Right lobe of liver (tissue), 6 donors: ENCODE results near the gene PPOX. TPM values are rescaled to one million over a fixed set of nuclear protein-coding genes. Genes with fewer than 3 reads are reported as not detected.

Experiments
- ATAC-seq, 4 donors: fragments of 200-7000 bp; cut with Tn5 transposase; one replicate each; pipeline ENCODE4 v1.9.1; 2020; ENCODE audit warnings: mild to moderate bottlenecking in 4 of 4, moderate library complexity in 4 of 4
- DNase-seq, 3 donors: peaks; one replicate each; pipeline ENCODE4 v3.0.0-alpha.2; 2020
- H3K27ac ChIP-seq, 3 donors: fragments of 200-600 bp; one replicate each; pipeline ENCODE4 v1.8.0; 2022
- H3K27me3 ChIP-seq, 2 donors: fragments of 200-600 bp; one replicate each; pipeline ENCODE4 v1.8.0; 2022
- H3K36me3 ChIP-seq, 4 donors: fragments of 200-600 bp; sonication (generic) in 1 of 4; one replicate each; pipeline versions ENCODE4 v1.5.1 to v1.8.0; 2017 to 2022; ENCODE audit warnings: control low read depth in 1 of 4
- H3K4me1 ChIP-seq, 4 donors: fragments of 200-600 bp; sonication (generic) in 1 of 4; one replicate each; pipeline versions ENCODE4 v1.5.1 to v1.8.0; 2017 to 2022; ENCODE audit warnings: control low read depth in 1 of 4
- H3K4me3 ChIP-seq, 3 donors: fragments of 200-600 bp; one replicate each; pipeline ENCODE4 v1.8.0; 2022
- H3K9me3 ChIP-seq, 4 donors: fragments of 200-600 bp; sonication (generic) in 1 of 4; one replicate each; pipeline versions ENCODE4 v1.5.1 to v1.8.0; 2017 to 2022; ENCODE audit warnings: control low read depth in 1 of 4
- POLR2A ChIP-seq: fragments of 450-650 bp; IDR thresholded peaks from one replicate; pipeline ENCODE4 v1.6.1; 2017; ENCODE audit warnings: antibody characterized with exemption, mild to moderate bottlenecking
- WGBS: methylation state at CpG from one replicate; pipeline ENCODE4 v1.1.6; 2018; ENCODE audit warnings: low coverage, low lambda C conversion rate; ENCODE audit not compliant: insufficient coverage; ENCODE audit errors: missing lambda C conversion rate; 5-methylcytosine and 5-hydroxymethylcytosine counted together
- intact Hi-C, 2 donors: fragments of 100-400 bp; cut with DNase I; formaldehyde crosslinking; loops; one replicate each; pipeline versions ENCODE4 v1.11.2 to v1.14.1; 2022
- total RNA-seq, 6 experiments: library from RNA; depleted of rRNA in 2 of 6; stranded (reverse); fragments of >200 nt in 2 of 6; fragmentation: NEBNext Ultra II Directional in 3 of 6; extraction: Animal tissue kit (Norgen Biotek cat#: 25700) in 3 of 6; gene quantifications; one replicate each; pipeline versions ENCODE4 v1.1.0 to v1.2.4, GENCODE V29; 2016 to 2023
- TF ChIP-seq, protein P1 (sequence below), 4 donors: fragments of 200-600 bp in 3 of 4; fragments of 450-650 bp in 1 of 4; IDR thresholded peaks; one replicate each; pipeline versions ENCODE4 v1.5.1 to v1.8.0; 2016 to 2022; ENCODE audit warnings: antibody characterized with exemption in 4 of 4, mild to moderate bottlenecking in 2 of 4
- donor health status: DM: no; HTN: yes; CAD: no.
- donor health status: DM: no; HTN: no; CAD: no.
- donor health status: DM: no; HTN: no; CAD: no.
- donor health status: DM: no; HTN: yes; CAD: no.
- donor health status: DM: no; HTN: yes; CAD: no.

Gene PPOX
- total RNA-seq, 6 experiments from 2014 or later = 7.6 to 14.3 (median 9.5) TPM

DNA sequence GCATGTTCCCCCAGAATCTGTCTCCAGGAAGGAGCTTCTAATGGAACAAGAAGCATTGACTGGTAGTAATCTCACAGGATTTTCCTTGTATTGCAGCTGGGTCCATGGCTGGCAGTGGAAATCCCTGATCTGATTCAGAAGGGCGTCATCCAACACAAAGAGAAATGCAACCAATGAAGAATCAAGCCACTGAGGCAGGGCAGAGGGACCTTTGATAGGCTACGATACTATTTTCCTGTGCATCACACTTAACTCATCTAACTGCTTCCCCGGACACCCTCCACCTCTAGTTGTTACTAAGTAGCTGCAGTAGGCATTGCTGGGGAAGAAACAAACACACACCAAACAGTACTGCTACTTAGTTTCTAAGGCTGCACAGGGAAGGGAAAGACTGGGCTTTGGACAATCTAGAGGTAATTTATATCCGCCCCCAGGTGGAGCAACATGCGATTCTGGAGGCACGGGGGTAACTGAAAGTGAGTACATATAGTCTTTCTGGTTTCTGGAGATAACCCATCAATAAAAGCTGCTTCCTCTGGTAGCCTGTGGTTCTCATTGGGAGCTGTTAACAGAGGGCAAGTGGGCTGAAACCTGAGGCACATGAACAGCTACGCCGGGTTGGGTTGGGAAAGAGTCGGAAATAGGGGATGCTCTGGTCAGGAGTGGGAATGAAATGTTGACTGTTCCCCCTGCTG is 7.8 kb upstream of the PPOX start:
- H3K27me3 ChIP-seq = no peaks in the 10 kb centered on the region
- no peak for TF ChIP-seq POLR2A
- TF ChIP-seq, protein P1, sequence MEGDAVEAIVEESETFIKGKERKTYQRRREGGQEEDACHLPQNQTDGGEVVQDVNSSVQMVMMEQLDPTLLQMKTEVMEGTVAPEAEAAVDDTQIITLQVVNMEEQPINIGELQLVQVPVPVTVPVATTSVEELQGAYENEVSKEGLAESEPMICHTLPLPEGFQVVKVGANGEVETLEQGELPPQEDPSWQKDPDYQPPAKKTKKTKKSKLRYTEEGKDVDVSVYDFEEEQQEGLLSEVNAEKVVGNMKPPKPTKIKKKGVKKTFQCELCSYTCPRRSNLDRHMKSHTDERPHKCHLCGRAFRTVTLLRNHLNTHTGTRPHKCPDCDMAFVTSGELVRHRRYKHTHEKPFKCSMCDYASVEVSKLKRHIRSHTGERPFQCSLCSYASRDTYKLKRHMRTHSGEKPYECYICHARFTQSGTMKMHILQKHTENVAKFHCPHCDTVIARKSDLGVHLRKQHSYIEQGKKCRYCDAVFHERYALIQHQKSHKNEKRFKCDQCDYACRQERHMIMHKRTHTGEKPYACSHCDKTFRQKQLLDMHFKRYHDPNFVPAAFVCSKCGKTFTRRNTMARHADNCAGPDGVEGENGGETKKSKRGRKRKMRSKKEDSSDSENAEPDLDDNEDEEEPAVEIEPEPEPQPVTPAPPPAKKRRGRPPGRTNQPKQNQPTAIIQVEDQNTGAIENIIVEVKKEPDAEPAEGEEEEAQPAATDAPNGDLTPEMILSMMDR (IDR thresholded peaks at IDR 0.05) = no peak
- H3K27ac ChIP-seq = peak overlapping the region; percentile 73 to 85 (median 78)
- intact Hi-C loops = no loop called here
- peak overlapping the region; percentile 84 to 93 (median 87) for H3K4me3 ChIP-seq
- peaks cover 0 to 8% (median 0%) of the 10 kb centered on the region in 4 donors for H3K4me1 ChIP-seq
- 50% methylated on average over 5 of the region's 9 CpGs for WGBS
- peaks cover 0 to 18% (median 0%) of the 10 kb centered on the region in 4 donors for H3K36me3 ChIP-seq
- no peak for ATAC-seq
- no peak for DNase-seq
- no peaks in the 10 kb centered on the region for H3K9me3 ChIP-seq

DNA sequence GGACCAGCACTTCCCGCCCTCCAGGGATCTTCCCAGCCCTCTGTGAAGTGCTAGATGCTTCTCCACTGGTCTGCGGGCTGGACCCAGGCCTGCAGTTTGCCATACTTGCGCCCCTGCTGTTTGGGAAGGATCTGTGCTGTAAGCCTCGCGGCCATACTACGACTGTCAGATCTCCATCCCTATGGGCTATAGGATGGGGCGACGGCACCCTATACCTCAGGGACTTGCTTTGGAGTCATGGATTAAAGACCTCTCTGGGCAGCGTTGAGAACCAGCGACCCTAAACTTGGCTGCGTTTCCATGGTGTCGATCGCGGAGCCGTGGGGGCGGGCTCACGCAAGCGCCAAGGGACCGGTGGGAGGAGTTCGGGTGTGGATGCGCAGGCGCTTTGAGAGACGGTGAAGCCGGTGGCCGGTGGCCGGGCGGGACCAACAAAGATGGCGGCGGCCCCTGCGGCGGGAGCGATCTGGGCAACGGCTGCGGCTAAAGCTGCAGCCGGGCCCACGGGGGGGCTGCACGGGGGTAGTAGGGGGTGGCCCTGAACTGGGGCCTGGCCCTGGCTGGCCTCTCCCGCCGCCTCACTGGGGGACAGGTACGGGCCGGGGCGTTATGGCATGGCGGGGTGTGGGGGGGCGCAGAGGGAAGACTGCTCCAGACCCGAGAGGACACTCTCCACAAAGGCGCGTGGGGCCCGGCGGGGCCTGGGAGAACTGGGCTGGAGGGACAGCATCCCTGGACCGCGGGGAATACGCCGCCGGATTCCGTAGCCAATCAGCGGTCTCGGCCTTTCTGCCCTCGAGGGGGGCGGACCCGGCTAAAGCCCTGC is 6.9 kb upstream of the PPOX start, which contains the start of gene USP21:
USP21 (plus strand) TSS at position 414 of the 826 bp plus-strand sequence. CDS start 1,141 bp downstream, outside the sequence.
- H3K27me3 ChIP-seq = no peaks in the 10 kb centered on the region
- peak within 1 kb of the TSS; percentile 73 to 85 (median 78) for H3K27ac ChIP-seq
- ATAC-seq (peak; percentile 96 to 98 (median 96)), DNase-seq (peak; percentile 94 to 96 (median 94))
- H3K9me3 ChIP-seq = no peaks in the 10 kb centered on the region
- intact Hi-C loops = no loop called here
- H3K4me3 ChIP-seq = peak within 1 kb of the TSS; percentile 84 to 93 (median 87)
- WGBS = 1% methylated on average over 35 of the region's 60 CpGs
- H3K4me1 ChIP-seq = peaks cover 0 to 8% (median 0%) of the 10 kb centered on the region in 4 donors
- peaks cover 0 to 22% (median 0%) of the 10 kb centered on the region in 4 donors for H3K36me3 ChIP-seq
- peak; percentile 55 for TF ChIP-seq POLR2A
- TF ChIP-seq, protein P1 (IDR thresholded peaks at IDR 0.05) = peak in 2 of 4 donors; percentile 11 to 14

DNA sequence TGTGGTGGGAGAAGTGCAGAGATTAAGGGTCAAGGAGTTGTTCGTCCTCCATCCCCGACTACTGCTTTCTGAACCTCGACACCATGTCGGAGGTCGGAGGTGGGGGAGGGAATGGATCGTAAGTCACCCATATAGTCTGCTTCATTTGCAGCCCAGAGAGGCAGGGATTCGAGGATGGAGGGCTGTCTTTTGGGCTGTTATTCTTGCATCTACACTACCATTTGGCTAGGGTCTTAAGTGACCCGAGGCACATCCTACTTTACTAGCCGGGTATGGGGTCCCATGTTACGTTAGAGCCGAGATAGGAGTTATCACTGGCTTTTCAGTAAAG is 6.3 kb upstream of the PPOX start:
- no peak for DNase-seq
- peak overlapping the region; percentile 84 to 93 (median 87) for H3K4me3 ChIP-seq
- intact Hi-C loops = no loop called here
- H3K27me3 ChIP-seq = no peaks in the 10 kb centered on the region
- no peak for ATAC-seq
- peaks cover 0 to 8% (median 0%) of the 10 kb centered on the region in 4 donors for H3K4me1 ChIP-seq
- no peak for TF ChIP-seq POLR2A
- TF ChIP-seq, protein P1 (IDR thresholded peaks at IDR 0.05) = no peak
- WGBS = 15% methylated on average over 5 of the region's 11 CpGs
- peaks cover 0 to 22% (median 0%) of the 10 kb centered on the region in 4 donors for H3K36me3 ChIP-seq
- peak overlapping the region; percentile 73 to 85 (median 78) for H3K27ac ChIP-seq
- H3K9me3 ChIP-seq = no peaks in the 10 kb centered on the region

DNA sequence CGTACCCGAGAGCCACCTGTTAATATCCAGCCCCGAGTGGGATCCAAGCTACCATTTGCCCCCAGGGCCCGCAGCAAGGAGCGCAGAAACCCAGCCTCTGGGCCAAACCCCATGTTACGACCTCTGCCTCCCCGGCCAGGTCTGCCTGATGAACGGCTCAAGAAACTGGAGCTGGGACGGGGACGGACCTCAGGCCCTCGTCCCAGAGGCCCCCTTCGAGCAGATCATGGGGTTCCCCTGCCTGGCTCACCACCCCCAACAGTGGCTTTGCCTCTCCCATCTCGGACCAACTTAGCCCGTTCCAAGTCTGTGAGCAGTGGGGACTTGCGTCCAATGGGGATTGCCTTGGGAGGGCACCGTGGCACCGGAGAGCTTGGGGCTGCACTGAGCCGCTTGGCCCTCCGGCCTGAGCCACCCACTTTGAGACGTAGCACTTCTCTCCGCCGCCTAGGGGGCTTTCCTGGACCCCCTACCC is 5.5 kb upstream of the PPOX start:
- H3K4me1 ChIP-seq = peaks cover 0 to 15% (median 0%) of the 10 kb centered on the region in 4 donors
- peaks cover 0 to 22% (median 0%) of the 10 kb centered on the region in 4 donors for H3K36me3 ChIP-seq
- WGBS = 100% methylated on average over 1 of the region's 22 CpGs
- intact Hi-C loops = no loop called here
- no peak for TF ChIP-seq POLR2A
- H3K27ac ChIP-seq = no peak overlapping the region
- no peak overlapping the region for H3K4me3 ChIP-seq
- ATAC-seq (no peak), DNase-seq (no peak)
- no peaks in the 10 kb centered on the region for H3K27me3 ChIP-seq
- no peaks in the 10 kb centered on the region for H3K9me3 ChIP-seq
